Germinal center (tissue), 1 donor: ENCODE data around the gene GPR158.

Experiments
- DNase-seq: peaks from one replicate; pipeline ENCODE4 v3.0.0; 2012; ENCODE audit warnings: mixed read lengths, low spot score

GPR158 gene

DNA sequence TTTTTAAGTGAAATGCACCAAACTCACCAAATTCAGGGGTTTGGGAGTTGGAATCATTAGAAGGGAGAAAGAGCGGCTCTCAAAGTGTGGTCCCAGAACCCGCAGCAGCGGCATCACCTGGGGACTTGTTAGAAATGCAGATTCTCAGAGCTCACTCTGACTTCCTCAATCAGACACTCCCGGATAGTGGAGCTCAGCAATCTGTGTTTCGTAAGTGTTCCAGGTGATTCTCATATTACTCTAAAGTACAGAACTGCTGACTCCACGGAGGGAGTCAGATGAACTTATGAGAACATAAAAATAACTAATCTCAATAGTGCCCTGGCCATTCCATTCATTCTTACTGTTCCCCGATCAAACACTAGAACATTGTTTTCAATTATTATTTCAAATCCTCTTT is 400.5 kb downstream of the GPR158 start:
- no peak for DNase-seq

GRCh38 chr10:25578061-25578460 is 403.3 kb downstream of the GPR158 start:
- DNase-seq, result no peak

GRCh38 chr10:25582961-25583360 is 408.2 kb downstream of the GPR158 start:
- DNase-seq, result no peak

GRCh38 chr10:25600651-25601050 is 425.9 kb downstream of the GPR158 start:
- DNase-seq, result no peak

GRCh38 chr10:25604591-25604990 is 429.8 kb downstream of the GPR158 start:
- DNase-seq, result no peak

- no peak for DNase-seq
Observed at GRCh38 chr10:25614652-25615051, 439.9 kb downstream of the GPR158 start.

DNA sequence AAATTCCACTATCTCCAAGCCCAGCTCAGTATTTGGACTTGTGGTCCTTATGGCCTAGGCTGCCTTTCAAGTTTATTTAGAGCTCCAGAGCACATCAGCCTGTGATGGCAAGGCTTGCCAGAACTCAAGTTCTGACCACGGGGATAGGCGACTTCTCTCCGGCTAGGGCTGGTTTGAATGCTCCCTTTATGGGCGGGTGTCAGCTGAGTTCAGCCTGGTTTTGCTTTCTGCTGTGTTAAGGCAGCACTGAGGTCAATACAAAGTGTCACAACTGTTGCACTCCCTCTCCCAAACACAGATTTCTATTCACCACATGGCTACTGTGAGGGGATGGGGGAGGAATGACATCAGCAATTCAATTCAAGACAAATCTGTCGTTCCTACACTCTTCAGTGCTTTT is 441.1 kb downstream of the GPR158 start:
- DNase-seq, result no peak

- DNase-seq, result no peak
Observed at GRCh38 chr10:25616903-25617592, 442.2 kb downstream of the GPR158 start.

DNA sequence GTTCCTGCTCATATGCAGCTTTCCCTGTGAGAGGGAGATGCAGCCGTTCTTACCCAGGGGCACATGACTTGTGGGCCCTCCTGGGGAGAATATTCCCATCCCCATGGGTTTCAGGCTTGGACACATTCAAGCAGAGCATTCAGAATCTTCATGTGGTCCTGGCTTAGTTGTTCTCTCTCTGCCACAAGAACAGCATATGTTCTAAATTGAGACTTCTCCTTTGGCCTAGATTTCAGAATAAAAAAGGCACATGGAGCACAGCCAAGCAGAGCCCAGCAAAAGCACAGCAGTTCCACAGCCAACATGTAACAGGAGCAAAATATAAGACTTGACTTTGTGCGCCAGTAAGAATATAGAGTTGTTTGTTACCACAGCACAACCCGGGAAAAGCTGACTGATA is 452.8 kb downstream of the GPR158 start:
- no peak for DNase-seq

DNA sequence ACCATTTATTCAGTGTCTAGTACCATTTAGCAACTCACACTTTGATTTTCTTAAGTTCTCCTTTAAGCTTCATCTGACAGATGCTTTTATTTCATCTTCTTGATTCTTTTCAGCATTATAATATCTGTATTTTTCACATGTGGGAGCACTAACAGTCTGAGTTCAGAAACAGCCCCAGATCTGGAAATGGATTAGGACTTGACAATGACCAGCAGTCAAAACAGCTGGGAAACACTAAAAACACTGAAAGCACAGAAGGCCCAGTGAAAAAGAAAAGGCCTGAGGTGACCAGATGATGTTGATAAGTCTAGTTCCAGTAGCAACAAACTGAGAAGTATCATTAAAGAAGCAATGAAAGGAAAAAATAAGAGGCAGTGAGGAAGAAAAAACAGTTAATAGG is 454.5 kb downstream of the GPR158 start:
- DNase-seq, result no peak

DNA sequence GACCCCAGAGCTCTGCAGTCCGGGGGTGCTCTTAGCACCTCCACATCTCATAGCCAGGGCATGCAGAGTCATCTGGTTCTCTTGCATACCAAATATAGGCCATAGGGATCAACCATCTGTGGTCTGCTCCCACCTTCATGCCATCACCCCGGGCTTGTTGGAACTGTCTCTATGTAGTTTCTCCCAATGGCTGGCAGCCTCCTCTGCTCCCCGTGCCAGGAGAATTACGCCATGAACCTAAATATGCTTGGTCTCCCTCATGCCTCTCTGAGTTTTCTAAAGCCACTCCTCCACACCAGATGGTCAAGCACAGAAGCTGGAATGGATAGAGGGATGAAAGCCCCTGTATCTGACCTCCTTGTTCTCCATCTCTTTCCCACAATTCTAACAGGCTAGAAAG is 456.7 kb downstream of the GPR158 start:
- no peak for DNase-seq

DNA sequence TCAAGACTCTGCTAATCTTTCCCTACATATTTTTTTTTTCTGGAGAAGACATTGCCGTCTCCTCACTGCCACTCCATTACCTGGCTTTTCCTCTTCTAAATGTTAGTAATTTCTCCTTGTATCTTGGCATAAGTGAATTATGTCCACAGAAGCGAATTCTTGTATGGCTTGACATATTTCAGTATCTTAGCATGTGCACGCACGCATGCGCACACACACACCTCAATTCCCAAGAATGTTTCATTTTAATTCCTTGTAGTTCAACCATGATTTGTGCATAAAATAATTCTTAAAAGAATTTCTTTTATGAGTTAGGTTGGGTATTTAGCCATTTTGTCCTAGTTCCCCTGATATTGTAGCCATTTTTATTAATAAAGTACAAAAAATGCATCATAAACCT is 458.0 kb downstream of the GPR158 start:
- DNase-seq, result no peak

DNA sequence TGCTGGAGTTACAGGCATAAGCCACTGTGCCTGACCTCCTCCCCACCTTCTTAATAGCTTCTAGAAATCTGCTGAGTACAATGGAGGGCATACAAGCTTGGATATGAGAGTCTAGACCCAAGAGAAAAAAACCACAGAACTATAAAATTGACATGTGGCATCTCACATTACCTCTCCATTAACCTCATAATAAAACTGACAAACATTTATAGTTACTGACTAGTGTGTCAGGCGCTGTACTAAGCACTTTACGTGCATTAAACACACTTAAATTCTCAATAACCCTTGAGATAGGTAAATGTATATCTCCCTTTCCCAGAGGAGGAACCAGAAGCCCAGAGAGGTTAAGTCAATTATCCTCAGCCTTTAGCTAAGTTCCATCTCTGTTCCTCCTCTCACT is 458.7 kb downstream of the GPR158 start:
- DNase-seq, result no peak

- DNase-seq, result no peak
Observed at GRCh38 chr10:25639646-25640045, 464.8 kb downstream of the GPR158 start.

DNA sequence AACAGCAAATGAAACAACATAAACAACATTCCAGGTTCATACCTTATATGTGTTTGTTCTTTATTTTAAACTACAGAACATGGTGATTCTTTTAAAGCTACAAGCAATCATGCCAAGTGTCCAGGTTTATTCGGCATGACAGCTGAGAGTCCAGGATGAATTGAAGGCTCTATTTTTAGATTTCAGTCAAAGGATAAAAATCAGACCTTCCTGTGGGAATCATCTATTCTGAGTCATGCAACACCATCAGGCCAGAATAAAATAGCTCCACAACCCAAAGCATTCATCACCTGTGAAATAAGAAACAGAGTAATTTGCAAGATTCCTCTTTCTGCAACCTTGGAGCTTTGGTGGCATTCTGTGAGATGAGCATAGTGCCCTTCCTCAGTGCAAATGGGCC is 466.8 kb downstream of the GPR158 start:
- no peak for DNase-seq

GRCh38 chr10:25642721-25643120 is 467.9 kb downstream of the GPR158 start:
- DNase-seq, result no peak

DNA sequence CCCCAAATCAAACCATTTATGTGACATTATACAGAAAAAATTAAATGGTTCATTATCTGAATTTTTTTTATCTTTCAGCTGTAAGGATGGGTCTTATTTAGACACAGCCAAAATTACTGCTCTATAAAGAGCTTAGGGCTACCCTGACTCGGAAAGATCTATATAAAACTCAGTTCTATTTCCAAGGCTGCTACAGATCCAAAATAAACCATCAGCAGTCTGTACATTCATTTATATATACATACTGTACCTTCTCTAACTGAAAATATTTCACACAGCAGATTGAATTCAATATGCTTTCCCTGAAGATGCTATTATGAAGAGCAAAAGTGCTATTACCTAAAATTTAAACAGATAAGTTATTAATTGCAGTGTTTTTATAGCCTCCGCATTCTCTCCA is 471.6 kb downstream of the GPR158 start:
- DNase-seq, result no peak

DNA sequence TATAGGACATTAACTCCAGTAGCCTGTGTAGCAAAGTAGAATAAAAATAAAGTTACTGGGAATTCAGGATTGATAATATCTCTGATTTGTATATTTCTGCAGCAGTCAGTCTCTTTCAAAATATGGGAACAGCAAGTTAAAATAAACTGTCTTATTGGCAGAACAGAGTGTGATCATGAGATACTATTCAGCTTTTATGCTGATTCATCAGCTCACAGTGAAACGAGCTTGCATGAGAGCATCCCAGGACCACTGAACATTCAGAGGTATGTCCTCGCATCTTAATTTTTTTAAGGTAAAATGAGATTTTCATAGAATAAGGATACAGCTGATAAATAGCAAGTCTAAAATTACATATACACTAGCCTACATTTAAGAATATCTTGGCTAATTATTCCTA is 476.7 kb downstream of the GPR158 start:
- DNase-seq, result no peak
